Karpas-422 (cell line): ENCODE measurements around the gene TMUB2. TPM values are rescaled to one million over a fixed set of nuclear protein-coding genes. Genes with fewer than 3 reads are reported as not detected.

ENCODE experiments used
- DNase-seq: peaks from one replicate; pipeline ENCODE4 v3.0.0-alpha.2; 2015
- H2AFZ ChIP-seq: fragments of 200-600 bp; sonication (generic); 2 replicates; pipeline ENCODE4 v1.6.1; 2014; ENCODE audit warnings: antibody characterized with exemption, low read length, mixed read lengths
- H3K27ac ChIP-seq: fragments of 200-600 bp; sonication (generic); 2 replicates; pipeline ENCODE4 v1.5.1; 2014; ENCODE audit warnings: mild to moderate bottlenecking, low read length, moderate library complexity
- H3K27me3 ChIP-seq: fragments of 200-600 bp; sonication (generic); 2 replicates; pipeline ENCODE4 v1.6.1; 2014; ENCODE audit warnings: low read length, mixed read lengths
- H3K36me3 ChIP-seq: fragments of 200-600 bp; sonication (generic); 2 replicates; pipeline ENCODE4 v1.6.1; 2014; ENCODE audit warnings: low read length, mixed read lengths; ENCODE audit not compliant: insufficient read depth
- H3K4me1 ChIP-seq: fragments of 200-600 bp; sonication (generic); 2 replicates; pipeline ENCODE4 v1.6.1; 2014; ENCODE audit warnings: mild to moderate bottlenecking, low read length, mixed read lengths
- H3K4me2 ChIP-seq: fragments of 200-600 bp; sonication (generic); 2 replicates; pipeline ENCODE4 v1.6.1; 2014; ENCODE audit warnings: low read length, low read depth, mild to moderate bottlenecking; ENCODE audit not compliant: poor library complexity, severe bottlenecking
- H3K4me3 ChIP-seq: fragments of 200-600 bp; sonication (generic); 2 replicates; pipeline ENCODE4 v1.5.1; 2014; ENCODE audit warnings: mild to moderate bottlenecking, antibody characterized with exemption, low read length, mixed read lengths
- H3K79me2 ChIP-seq: fragments of 200-600 bp; sonication (generic); 2 replicates; pipeline ENCODE4 v1.6.1; 2014; ENCODE audit warnings: mild to moderate bottlenecking, low read length, mixed read lengths
- H3K9ac ChIP-seq: fragments of 200-600 bp; sonication (generic); 2 replicates; pipeline ENCODE4 v1.6.0; 2014; ENCODE audit warnings: low read length
- H3K9me2 ChIP-seq: fragments of 200-600 bp; sonication (generic), shearing (Covaris generic); replicated peaks from 2 replicates; pipeline ENCODE4 v1.6.0; 2014; ENCODE audit warnings: mild to moderate bottlenecking, low read length, moderate library complexity; ENCODE audit not compliant: insufficient read depth
- H3K9me3 ChIP-seq: fragments of 300-700, 200-600 bp; sonication (generic); 2 replicates; pipeline ENCODE4 v1.6.1; 2014; ENCODE audit warnings: low read length, mixed read lengths
- H4K20me1 ChIP-seq: fragments of 200-600 bp; sonication (generic); 2 replicates; pipeline ENCODE4 v1.6.1; 2014; ENCODE audit warnings: mild to moderate bottlenecking, antibody characterized with exemption, low read length, low read depth; ENCODE audit not compliant: insufficient read depth
- total RNA-seq: library from RNA; depleted of rRNA; stranded (reverse); fragments of >200 nt; shearing (Covaris generic); gene quantifications from 2 replicates; pipeline ENCODE4 v1.2.3, GENCODE V29; 2014; ENCODE audit warnings: low replicate concordance

The TMUB2 gene
- total RNA-seq, 1 experiment from 2014 or later: 29.3 TPM

GRCh38 chr17:44171931-44172455 lies 14.8 kb upstream of the TMUB2 start:
- Histone ChIP-seq H3K4me2 (no peak overlapping the region), H3K79me2 (no peaks in the 10 kb centered on the region), H3K9me3 (no peaks in the 10 kb centered on the region), H3K4me3 (no peak overlapping the region), H3K27me3 (no peaks in the 10 kb centered on the region), H3K9me2 (no peaks in the 10 kb centered on the region), H3K9ac (no peak overlapping the region), H3K27ac (no peak overlapping the region), H4K20me1 (no peaks in the 10 kb centered on the region), H3K36me3 (no peaks in the 10 kb centered on the region), H2AFZ (no peak overlapping the region), H3K4me1 (peaks cover 8% of the 10 kb centered on the region)
- DNase-seq: peak; percentile 56

GRCh38 chr17:44174427-44174826 lies 12.3 kb upstream of the TMUB2 start:
- no peak for DNase-seq
- Histone ChIP-seq H3K9ac (no peak overlapping the region), H3K79me2 (no peaks in the 10 kb centered on the region), H3K27ac (no peak overlapping the region), H4K20me1 (no peaks in the 10 kb centered on the region), H2AFZ (no peak overlapping the region), H3K4me2 (no peak overlapping the region), H3K9me2 (no peaks in the 10 kb centered on the region), H3K4me3 (no peak overlapping the region), H3K27me3 (no peaks in the 10 kb centered on the region), H3K36me3 (no peaks in the 10 kb centered on the region), H3K4me1 (no peaks in the 10 kb centered on the region; the same call in 1 of the 2 replicates), H3K9me3 (no peaks in the 10 kb centered on the region)

DNA sequence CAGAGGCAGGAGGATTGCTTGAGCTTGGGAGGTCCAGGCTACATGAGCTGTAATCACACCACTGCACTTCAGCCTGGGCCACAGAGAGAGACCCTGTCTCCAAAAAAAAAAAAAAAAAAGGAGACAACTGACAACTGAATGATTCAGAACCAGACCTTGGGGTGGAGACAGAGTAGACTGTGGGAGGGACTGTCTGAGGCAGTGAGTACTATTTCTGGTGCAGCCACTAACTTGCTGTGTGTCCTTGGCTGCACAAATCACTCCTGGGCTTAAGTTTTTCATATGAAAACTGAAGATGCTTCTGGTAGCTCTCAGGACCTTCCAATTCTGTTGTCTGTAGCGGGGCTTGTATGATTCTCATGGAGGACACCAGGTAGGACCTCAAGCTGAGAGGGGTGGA lies 10.5 kb upstream of the TMUB2 start:
- H3K4me1 ChIP-seq: no peaks in the 10 kb centered on the region; the same call in 1 of the 2 replicates
- H3K36me3 ChIP-seq: no peaks in the 10 kb centered on the region
- no peak overlapping the region for H3K9ac ChIP-seq
- H3K4me3 ChIP-seq: no peak overlapping the region
- no peaks in the 10 kb centered on the region for H3K9me2 ChIP-seq
- H3K27ac ChIP-seq: no peak overlapping the region
- H4K20me1 ChIP-seq: no peaks in the 10 kb centered on the region
- H3K27me3 ChIP-seq: no peaks in the 10 kb centered on the region
- no peaks in the 10 kb centered on the region for H3K79me2 ChIP-seq
- DNase-seq: no peak
- no peaks in the 10 kb centered on the region for H3K9me3 ChIP-seq
- H2AFZ ChIP-seq: no peak overlapping the region
- H3K4me2 ChIP-seq: no peak overlapping the region

GRCh38 chr17:44176671-44177501 lies 9.9 kb upstream of the TMUB2 start:
- H2AFZ ChIP-seq: no peak overlapping the region
- H3K36me3 ChIP-seq: 0 out of 2 replicates have a peak, but pooled peaks cover 4% of the 10 kb centered on the region
- H3K9me3 ChIP-seq: no peaks in the 10 kb centered on the region
- no peaks in the 10 kb centered on the region; the same call in 1 of the 2 replicates for H3K4me1 ChIP-seq
- H3K4me2 ChIP-seq: no peak overlapping the region
- no peak overlapping the region for H3K27ac ChIP-seq
- no peak overlapping the region for H3K9ac ChIP-seq
- H3K9me2 ChIP-seq: no peaks in the 10 kb centered on the region
- H3K79me2 ChIP-seq: peaks cover 2% of the 10 kb centered on the region; the same call in 1 of the 2 replicates
- H4K20me1 ChIP-seq: no peaks in the 10 kb centered on the region
- DNase-seq: no peak
- no peak overlapping the region for H3K4me3 ChIP-seq
- H3K27me3 ChIP-seq: no peaks in the 10 kb centered on the region

GRCh38 chr17:44177640-44178039 lies 9.1 kb upstream of the TMUB2 start:
- Histone ChIP-seq H3K4me2 (no peak overlapping the region), H3K27ac (no peak overlapping the region), H3K4me1 (no peaks in the 10 kb centered on the region), H3K79me2 (peaks cover 9% of the 10 kb centered on the region), H3K27me3 (no peaks in the 10 kb centered on the region), H4K20me1 (no peaks in the 10 kb centered on the region), H3K9me2 (no peaks in the 10 kb centered on the region), H2AFZ (no peak overlapping the region), H3K9me3 (no peaks in the 10 kb centered on the region), H3K9ac (no peak overlapping the region), H3K4me3 (no peak overlapping the region), H3K36me3 (0 out of 2 replicates have a peak, but pooled peaks cover 8% of the 10 kb centered on the region)
- DNase-seq: no peak

DNA sequence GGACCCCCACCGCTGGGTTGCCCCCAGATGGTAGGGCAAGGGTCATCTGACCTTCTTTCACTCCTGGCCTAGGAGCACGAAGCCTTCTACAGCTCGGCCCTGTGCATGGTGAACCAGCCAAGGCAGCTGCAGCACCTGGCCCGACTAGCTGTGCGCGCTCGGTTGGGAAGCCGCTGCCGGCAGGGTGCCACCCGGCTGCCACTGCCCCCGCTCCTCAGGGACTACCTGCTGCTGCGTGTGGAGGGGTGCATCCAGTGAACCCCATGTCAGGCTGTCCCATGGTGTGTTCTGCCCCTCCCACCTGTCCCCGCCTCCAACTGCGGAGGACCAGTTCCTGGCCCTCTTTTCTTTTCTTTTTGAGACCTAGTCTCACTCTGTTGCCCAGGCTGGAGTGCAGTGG lies 8.6 kb upstream of the TMUB2 start:
- 0 out of 2 replicates have a peak, but pooled peaks cover 8% of the 10 kb centered on the region for H3K36me3 ChIP-seq
- no peaks in the 10 kb centered on the region for H3K27me3 ChIP-seq
- H3K4me2 ChIP-seq: no peak overlapping the region
- peaks cover 14% of the 10 kb centered on the region for H3K79me2 ChIP-seq
- H3K9me3 ChIP-seq: no peaks in the 10 kb centered on the region
- no peak overlapping the region for H2AFZ ChIP-seq
- DNase-seq: no peak
- H4K20me1 ChIP-seq: no peaks in the 10 kb centered on the region
- H3K4me3 ChIP-seq: no peak overlapping the region
- H3K27ac ChIP-seq: no peak overlapping the region
- H3K4me1 ChIP-seq: no peaks in the 10 kb centered on the region
- H3K9me2 ChIP-seq: no peaks in the 10 kb centered on the region
- H3K9ac ChIP-seq: no peak overlapping the region

- DNase-seq: no peak
- no peaks in the 10 kb centered on the region for H4K20me1 ChIP-seq
- H3K4me2 ChIP-seq: no peak overlapping the region
- H3K27ac ChIP-seq: no peak overlapping the region
- H3K9me3 ChIP-seq: no peaks in the 10 kb centered on the region
- H3K9me2 ChIP-seq: no peaks in the 10 kb centered on the region
- 0 out of 2 replicates have a peak, but pooled peaks cover 8% of the 10 kb centered on the region for H3K36me3 ChIP-seq
- no peaks in the 10 kb centered on the region for H3K27me3 ChIP-seq
- H2AFZ ChIP-seq: no peak overlapping the region
- no peak overlapping the region for H3K9ac ChIP-seq
- peaks cover 57% of the 10 kb centered on the region for H3K79me2 ChIP-seq
- H3K4me1 ChIP-seq: peaks cover 19% of the 10 kb centered on the region
- H3K4me3 ChIP-seq: no peak overlapping the region
These were observed 3.7 kb upstream of the TMUB2 start for GRCh38 chr17:44183024-44183423.

DNA sequence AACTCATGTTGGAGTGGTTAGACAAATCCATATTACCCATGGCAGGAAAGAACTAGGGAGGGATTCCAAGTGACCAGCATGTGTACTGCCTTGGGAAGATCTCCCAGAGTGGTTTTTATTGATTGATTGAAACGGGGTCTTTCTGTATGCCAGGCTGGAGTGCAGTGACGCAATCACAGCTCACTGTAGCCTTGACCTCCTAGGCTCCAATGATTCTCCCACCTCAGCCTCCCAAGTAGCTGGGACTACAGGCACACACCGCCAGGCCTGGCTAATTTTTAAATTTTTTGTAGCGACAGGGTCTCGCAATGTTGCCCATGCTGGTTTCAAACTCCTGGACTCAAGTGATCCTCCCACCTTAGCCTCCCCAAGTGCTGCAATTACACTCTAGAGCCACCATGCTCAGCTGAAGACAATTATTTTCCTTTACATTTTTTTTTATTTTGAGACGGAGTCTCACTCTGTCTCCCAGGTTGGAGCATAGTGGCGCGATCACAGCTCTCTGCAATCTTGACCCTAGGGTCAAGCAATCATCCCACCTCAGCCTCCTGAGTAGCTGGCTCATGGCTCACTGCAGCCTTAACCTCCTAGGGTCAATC lies 2.5 kb upstream of the TMUB2 start:
- Histone ChIP-seq H4K20me1 (no peaks in the 10 kb centered on the region), H3K9ac (no peak overlapping the region), H3K27me3 (no peaks in the 10 kb centered on the region), H3K36me3 (0 out of 2 replicates have a peak, but pooled peaks cover 8% of the 10 kb centered on the region), H3K4me3 (0 out of 2 replicates have a peak overlapping the region, but pooled peaks have one; percentile 99), H3K27ac (no peak overlapping the region), H3K79me2 (peaks cover 61% of the 10 kb centered on the region), H3K9me3 (no peaks in the 10 kb centered on the region), H3K4me2 (peak overlapping the region; percentile 87), H3K9me2 (no peaks in the 10 kb centered on the region), H3K4me1 (peaks cover 23% of the 10 kb centered on the region), H2AFZ (no peak overlapping the region)
- DNase-seq: no peak
